Ramos (cell line): ENCODE data around the gene CDK7.
"Not testable (repeated sequence)": the region's sequence is repeated elsewhere in the genome, so short reads cannot be mapped to it uniquely, and the experiment has no call there.

Experiments
- in situ Hi-C: fragments of 300-500 bp; cut with MboI; formaldehyde crosslinking; loops from one replicate; pipeline ENCODE4 v1.14.3; 2022; ENCODE audit warnings: low sequenced_read_pairs; ENCODE audit not compliant: unreplicated experiment

The CDK7 gene

DNA sequence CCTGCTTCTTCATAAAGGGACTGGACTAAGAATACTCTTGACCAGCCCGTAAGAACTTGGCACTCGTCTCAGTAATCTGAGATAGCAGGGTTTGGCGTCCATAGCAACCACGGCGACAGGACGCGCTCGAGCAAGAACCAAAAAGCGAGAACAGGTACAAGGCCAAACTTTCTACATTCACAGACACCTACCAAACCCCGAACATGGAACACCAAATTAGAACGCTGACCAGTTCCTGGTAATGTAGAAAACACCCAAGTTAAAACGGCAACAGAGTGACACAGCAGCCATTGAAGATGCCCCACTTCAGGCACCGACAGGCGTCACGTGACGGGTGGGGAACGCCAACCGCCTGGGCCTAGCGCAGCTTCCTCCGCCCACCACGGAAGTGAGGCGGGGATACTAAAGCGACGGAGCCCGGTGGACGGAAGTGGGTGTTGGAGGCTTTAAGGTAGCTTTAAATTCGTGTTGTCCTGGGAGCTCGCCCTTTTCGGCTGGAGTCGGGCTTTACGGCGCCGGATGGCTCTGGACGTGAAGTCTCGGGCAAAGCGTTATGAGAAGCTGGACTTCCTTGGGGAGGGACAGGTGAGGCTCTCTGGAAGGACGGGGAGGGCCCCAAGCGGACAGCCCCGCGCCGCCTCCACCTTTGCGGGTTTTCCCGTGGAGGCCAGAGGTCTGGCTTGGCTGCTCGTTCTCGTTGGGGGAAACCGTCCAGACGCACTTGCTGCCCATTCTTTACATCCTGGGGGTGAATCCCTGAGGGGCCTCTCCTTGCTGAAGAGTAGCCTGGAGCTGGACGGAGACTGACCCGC lies at the start of gene CDK7:
TSS of gene CDK7 (plus strand) at position 430 of the 812 bp plus-strand sequence. CDS start at position 520, 90 bp downstream.
- in situ Hi-C loops: no loop called here

DNA sequence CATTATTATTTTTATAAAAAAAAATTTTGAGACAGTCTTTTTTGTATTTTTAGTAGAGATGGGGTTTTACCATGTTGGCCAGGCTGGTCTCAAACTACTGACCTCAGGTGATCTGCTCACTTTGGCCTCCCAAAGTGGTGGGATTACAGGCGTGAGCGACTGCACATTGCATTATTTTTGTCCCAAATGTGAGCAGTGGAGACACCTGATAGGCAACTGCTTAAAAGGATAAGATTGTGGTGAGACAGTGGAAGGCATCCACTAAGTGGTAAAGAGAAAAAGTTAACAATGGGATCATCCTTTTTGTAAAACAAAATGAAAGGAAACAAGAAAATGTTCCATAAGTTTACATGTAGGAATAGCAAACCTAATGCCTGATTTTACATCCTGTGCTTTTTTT lies 47.3 kb upstream of the CDK7 start:
- in situ Hi-C loops: no loop called here

DNA sequence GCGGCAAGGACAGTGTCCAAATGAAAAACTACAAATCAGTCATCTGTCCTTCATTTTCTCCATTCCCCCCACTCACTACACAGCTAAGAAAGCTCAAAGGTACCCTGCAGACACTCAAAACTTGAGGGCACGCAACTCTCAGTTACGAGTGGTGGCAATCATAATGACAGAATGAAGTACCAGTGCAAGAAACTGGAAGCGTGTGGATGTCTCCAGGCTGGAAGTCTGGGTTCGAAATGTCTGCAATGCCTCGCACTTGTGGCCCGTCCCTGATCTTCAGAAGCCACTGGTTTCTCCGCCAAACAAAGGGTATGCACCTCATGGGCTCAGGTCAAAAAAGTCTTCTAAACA lies 45.9 kb upstream of the CDK7 start:
- in situ Hi-C loops: no loop called here

DNA sequence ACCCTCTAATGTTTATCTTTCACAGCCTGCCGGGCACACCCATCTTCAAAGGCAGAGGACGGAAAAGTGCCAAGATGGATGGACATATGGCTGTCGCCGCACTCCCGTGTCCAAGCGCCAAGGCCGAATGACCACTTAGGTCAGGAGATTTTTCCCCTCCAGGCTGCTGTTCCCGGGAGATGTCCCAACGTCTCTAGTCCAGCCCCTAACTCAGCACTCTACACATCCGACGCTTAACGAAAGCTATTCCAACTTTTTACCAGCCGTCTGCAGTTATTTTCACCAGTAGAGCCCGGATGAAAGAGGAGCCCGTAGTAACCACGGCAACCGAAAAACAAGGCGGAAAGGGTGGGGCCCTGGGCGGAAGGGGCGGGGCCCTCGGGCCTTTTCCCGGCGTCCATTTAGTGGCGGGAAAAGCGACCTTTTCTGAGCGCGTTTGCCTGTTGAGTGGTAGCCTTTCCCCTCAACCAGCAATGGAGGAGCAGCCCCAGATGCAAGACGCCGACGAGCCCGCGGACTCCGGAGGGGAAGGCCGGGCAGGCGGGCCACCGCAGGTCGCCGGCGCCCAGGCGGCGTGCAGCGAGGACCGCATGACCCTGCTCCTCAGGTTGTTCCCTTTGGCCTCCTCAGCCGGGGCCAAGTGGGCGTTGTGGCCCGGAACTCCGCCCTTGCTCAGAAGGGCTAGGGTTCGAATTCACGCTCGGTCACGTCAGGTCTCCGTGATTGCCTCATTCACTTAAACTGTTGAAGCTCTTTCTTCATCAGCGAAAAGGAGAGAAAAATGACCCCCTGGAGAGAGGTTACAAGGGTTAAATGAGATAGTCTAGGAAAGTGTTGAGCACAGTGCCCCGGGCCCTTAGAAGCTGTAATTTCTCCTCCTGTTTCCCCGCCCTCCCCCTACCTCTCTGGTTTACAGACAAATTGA lies 45.3 kb upstream of the CDK7 start, which contains the start of gene CENPH:
TSS of gene CENPH (plus strand) at position 422 of the 925 bp plus-strand sequence. CDS start at position 474, 52 bp downstream.
- in situ Hi-C loops: no loop called here

DNA sequence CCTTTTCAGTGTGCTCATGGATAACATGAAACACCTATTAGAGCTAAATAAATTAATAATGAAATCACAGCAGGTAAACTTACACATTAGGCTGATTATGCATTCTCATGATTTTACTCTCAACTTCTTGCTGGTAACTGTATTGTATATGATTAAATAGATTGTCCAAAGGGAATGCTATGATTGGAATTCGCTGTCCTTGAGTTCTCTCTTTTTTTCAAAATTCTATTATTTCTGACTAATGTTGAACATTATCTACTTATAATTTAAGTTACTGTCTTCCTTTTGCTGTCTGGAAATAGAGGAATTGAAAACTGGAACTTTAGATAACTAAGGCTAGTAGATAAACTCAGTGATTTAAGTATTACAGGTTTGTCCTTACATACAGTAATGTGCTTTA lies 32.2 kb upstream of the CDK7 start:
- in situ Hi-C loops: loop anchor here (10.0 kb wide), 1 partner anchor 98 kb away; no protein-coding TSS in a partner anchor

DNA sequence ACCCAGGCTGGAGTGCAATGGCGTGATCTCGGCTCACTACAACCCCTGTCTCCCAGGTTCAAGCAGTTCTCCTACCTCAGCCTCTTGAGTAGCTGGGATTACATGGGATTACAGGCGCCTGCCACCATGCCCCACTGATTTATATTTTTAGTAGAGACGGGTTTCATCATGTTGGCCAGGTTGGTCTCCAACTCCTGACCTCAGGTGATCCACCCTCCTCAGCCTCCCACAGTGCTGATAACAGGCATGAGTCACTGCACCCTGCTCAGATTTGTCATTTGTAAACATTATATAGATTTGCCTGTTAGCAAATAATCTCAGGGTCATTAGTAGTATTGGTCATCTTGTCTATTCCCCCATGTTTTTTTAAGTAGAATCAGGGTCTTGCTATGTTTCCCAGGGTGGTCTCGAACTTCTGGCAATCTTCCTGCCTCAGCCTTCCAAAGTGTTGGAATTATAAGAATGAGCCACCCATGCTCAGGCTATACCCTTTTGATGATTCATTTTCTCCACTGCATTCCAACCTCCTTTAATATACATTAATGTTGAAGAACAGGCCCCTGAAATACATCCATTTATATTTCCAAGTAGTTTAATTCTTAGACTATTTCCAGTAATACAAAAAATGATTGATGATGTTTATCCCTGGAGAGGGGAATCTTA lies 28.0 kb upstream of the CDK7 start:
- in situ Hi-C loops: loop anchor here (10.0 kb wide), 1 partner anchor 102 kb away; no protein-coding TSS in a partner anchor

DNA sequence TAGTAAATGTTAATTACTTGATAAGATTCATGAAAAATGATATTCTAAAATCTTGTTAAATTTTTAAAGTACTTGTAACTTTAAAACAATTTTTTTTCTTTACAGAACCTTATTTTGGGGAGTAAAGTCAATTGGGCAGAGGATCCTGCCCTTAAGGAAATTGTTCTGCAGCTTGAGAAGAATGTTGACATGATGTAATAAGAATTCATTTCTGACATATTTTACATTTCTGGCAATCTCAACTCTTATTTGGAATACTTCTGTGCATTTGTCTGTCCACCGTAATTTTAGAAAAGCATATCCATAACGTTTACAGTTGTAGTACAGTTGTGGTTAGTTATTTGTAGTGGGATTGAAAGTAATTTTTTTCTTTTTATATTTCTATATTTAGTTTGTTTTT lies 25.1 kb upstream of the CDK7 start:
- in situ Hi-C loops: loop anchor here (10.0 kb wide), 1 partner anchor 105 kb away; no protein-coding TSS in a partner anchor

DNA sequence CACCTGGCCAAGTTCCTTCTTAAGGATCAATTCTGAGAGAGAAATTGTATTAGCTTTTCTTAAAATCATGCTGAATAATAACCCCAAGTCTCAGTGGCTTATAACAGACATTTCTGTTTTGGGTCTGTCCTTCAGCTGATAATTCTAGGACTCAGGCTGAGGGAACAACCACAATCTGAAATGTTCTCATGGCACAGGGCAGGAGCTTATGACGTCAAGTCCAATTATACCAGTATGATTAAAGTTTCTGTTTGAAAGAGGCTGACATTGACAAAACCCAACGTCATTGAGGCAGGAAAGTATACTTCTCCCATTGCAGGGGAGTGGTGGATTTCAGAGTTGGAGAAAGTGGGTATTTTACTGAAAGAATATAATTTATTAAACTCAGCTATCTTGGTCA lies 23.5 kb upstream of the CDK7 start:
- in situ Hi-C loops: no loop called here

DNA sequence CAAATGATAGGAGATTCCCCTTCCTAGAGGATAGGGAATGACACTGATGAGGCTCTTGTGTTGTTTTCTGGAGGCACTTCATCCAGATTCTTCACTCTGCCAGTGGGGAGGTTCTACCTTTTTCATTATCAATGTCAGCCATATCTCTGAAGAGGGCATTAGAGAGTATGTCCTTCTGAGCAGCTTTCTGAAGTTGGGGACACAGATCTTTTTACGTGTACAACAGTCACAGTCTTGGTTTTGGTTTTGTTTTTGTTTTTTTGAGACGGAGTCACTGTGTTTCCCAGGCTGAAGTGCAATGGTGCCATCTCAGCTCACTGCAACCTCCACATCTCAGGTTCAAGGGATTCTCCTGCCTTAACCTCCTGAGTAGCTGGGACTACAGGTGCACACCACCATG lies 22.7 kb upstream of the CDK7 start:
- in situ Hi-C loops: no loop called here

DNA sequence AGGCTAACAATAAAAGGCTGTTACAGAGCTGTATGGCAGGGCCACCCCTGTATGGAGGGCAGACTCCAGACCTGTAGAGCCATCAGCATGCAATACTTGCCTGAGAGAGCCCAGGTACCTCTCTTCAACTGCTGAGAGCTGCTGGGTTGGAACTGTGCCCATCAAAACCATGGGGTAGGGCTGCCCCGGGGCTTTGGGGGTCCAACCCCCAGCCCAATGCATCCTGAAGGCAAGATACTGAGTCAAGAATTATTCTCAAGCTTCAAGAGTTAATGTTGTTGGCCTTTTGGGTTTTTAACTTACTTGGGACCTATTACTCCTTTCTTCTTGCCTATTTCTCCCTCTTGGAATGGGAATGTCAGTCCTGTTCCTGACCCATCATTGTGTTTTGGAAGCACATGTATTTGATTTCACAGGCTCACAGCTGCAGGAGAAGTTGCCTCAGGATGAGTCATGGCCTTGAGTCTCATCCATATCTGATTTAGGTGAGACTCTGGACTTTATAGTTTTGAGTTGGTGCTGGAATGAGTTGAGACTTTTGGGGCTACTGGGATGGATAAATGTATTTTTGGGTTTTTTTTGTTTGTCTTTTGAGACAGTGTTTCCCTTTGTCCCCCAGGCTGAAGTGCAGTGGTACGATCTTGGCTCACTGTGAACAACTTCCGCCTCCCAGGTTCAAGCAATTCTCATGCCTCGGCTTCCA lies 21.0 kb upstream of the CDK7 start:
- in situ Hi-C loops: no loop called here

DNA sequence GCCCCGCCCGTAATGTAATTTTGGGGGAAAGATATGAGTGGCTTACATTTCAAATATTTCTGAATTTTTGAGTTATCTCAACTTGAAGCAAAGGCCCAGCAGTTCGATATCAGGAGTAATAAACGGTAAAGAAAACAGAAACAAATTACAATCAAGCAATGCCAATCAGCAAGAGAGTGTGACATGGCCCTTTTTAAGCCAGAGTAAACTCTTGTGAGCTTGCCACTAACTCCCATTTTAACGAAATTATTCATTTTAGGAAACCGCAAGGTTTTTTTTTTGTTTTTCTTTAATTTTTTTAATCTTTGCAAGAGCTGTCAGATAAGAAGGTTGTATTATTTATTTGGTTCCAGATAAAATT lies 17.6 kb upstream of the CDK7 start:
- in situ Hi-C loops: no loop called here

DNA sequence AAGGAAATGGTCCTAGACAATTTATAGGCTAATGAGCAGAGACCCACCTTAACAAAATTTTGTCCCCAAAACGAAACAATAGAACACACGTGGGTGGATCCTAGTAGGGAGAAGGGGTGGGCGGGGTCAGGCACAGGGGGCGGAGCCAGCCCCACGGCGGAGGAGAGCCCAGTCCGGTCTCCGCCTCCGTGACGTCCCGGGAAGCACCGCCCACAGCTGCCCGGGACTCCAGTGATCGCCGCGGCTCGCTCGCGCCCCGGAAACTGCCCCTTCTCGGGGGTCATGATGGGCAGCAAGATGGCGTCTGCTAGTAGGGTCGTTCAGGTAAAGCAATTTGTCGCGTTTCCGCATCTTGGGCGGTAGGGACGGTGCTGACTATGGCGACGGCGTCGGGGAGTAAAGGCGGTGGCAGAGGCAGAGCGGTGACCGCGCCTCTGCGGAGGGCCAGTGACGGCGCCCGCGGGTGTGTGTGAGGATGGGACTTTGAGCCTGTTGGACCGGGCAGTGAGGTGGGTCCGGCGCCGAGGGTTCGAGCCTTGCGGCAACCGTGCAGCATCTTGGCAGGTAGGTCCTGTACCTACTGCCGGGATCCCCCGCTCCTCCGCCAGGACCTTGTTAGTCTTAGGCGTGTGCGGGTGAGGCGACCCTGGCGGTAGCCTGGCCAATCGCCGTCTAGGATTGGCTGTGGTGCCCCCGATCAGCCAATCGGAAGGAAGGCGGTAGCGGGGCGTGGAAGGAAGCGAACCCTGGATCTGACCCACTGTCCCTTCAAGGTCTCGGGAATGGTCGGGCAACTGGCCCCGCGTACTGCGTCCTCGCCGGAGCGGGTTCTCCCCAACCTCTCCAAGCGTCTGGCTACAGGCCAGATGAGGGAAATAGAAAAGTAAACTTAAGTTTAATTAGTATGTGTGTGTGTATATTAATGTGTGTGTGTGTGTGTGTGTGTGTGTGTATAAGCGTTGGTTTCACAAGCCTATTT lies 16.8 kb upstream of the CDK7 start:
- in situ Hi-C loops: no loop called here

DNA sequence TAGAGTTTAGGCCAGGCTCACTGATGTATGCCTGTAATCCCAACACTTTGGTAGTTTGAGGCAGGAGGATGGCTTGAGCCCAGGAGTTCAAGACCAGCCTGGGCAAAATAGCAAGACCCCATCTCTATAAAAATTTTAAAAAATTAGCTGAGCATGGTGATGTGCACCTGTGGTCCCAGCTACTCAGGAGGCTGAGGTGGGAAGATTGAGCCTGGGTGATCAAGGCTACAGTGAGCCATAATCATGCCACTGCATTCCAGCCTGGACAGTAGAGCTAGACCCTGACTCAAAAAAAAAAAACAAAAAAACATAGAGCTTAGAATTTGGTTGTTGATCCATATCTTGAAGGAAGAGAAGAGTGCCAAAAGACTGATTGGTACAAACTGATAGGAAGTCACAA lies 14.7 kb upstream of the CDK7 start:
- in situ Hi-C loops: no loop called here

DNA sequence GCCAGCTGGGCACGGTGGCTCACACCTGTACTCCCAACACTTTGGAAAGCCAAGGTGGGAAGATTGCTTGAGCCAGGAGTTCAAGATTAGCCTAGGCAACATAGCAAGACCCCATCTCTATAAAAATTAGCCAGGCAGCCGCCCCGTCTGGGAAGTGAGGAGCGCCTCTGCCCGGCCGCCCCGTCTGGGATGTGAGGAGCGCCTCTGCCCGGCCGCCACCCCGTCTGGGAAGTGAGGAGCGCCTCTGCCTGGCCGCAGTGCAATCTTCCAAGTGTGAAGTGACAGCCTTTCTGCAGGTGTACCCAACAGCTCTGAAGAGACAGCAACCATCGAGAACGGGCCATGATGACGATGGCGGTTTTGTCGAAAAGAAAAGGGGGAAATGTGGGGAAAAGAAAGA lies 14.3 kb upstream of the CDK7 start:
- in situ Hi-C loops: not testable (repeated sequence)

DNA sequence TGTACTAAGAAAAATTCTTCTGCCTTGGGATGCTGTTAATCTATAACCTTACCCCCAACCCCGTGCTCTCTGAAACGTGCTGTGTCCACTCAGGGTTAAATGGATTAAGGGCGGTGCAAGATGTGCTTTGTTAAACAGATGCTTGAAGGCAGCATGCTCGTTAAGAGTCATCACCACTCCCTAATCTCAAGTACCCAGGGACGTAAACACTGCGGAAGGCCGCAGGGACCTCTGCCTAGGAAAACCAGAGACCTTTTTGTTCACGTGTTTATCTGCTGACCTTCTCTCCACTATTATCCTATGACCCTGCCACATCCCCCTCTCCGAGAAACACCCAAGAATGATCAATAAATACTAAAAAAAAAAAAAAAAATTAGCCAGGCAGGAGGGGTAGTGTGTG lies 13.9 kb upstream of the CDK7 start:
- in situ Hi-C loops: not testable (repeated sequence)

DNA sequence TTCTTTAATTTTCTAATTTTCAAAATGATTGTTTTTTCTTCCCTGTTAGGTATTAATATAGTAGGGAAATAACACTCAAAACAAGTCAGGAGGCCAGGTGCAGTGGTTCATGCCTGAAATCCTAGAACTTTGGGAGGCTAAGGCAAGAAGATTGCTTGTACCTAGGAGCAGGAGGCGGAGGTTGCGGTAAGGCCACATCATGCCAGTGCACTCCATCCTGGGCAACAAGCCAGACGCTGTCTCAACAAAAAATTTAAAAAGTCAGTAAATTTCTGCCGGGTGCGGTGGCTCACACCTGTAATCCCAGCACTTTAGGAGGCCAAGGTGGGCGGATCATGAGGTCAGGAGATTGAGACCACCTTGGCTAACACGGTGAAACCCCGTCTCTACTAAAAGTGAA lies 10.2 kb upstream of the CDK7 start:
- in situ Hi-C loops: no loop called here

DNA sequence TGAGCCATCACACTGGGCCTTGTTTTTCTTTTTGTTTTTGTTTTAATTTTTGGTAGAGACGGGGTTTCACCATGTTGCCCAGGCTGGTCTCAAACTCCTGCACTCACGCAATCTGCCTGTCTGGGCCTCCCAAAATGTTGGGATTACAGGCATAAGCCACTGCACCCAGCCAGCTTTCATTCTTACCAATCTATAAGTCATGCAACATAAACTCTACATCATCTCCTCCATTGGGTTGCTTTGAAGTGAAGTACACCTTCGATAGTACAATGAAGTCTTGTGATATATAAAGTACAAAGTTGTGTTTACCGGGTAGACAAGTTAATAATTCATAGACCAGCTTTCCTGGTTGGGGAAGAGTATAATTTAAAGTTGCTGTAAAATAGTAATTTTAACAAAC lies 8.8 kb upstream of the CDK7 start:
- in situ Hi-C loops: no loop called here

DNA sequence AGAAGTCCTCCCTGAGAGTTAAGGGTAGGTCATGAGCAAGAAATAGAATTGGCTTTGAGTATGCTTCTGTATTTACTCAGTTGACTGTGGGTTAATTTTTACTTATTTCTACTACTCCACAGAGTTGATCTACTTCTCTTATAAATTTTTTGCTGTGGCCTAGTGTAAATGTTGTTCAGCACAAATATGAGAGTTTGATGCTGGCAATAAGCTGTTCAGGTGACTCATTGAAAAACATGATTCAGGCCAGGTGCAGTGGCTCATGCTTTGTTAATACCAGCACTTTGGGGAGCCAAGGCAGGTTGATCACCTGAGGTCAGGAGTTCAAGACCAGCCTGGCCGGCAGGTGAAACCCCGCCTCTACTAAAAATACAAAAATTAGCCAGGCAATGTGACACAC lies 4.5 kb upstream of the CDK7 start:
- in situ Hi-C loops: no loop called here

DNA sequence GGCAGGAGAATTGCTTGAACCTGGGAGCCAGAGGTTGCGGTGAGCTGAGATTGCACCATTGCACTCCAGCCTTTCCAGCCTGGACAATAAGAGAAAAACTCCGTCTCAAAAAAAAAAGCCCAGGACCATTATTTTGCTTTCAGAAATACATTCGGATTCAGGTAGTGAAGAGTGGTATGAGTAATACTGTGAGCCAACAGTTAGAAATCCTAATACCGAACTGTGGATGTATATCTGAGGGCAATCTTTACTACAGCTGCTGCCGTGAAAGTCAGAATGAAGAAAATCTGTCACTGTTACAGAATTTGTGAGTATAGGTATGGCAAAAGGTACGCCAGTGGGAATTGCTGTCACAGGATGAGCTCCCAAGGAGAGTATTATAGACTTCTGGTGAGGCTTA lies 3.4 kb upstream of the CDK7 start:
- in situ Hi-C loops: no loop called here
